ENCODE measurements around the gene RHOXF1.

DNA sequence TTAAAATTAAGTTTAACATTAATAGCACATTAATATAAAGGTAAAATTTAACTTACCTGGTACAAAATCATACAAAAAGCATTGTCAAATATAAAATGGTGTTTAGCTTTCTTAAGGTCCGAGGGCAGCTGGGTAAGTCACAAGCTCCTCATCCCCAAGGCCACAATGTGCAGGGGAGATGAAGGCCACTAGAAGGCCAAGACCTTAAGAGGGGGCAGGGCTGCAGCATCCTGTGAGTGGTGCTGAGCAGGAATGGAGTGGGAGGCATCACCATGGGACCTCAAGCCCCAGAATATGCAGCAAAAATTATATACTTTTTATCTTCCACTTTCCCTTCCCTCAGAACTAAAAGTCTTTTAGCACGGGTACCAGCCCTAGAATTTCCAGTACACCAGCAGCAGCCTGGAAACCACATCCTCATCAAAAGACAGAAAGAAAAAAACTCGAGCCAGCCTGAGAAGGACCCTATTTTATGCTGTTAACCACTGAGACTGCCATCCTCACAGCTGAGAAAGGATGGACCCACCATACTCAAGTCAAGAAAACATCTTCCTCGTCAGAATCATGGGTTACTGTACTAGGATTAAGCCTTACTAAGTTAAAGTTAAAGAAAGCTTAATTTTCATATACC, 29.7 kb upstream of the RHOXF1 start:
- TF ChIP-seq, protein P1, sequence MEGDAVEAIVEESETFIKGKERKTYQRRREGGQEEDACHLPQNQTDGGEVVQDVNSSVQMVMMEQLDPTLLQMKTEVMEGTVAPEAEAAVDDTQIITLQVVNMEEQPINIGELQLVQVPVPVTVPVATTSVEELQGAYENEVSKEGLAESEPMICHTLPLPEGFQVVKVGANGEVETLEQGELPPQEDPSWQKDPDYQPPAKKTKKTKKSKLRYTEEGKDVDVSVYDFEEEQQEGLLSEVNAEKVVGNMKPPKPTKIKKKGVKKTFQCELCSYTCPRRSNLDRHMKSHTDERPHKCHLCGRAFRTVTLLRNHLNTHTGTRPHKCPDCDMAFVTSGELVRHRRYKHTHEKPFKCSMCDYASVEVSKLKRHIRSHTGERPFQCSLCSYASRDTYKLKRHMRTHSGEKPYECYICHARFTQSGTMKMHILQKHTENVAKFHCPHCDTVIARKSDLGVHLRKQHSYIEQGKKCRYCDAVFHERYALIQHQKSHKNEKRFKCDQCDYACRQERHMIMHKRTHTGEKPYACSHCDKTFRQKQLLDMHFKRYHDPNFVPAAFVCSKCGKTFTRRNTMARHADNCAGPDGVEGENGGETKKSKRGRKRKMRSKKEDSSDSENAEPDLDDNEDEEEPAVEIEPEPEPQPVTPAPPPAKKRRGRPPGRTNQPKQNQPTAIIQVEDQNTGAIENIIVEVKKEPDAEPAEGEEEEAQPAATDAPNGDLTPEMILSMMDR (IDR thresholded peaks at IDR 0.05), result no peak
- TF ChIP-seq EZH2 (IDR thresholded peaks at IDR 0.05; ENCODE audit: borderline replicate concordance, insufficient read depth, low read depth, low read length, poor library complexity, severe bottlenecking), result no peak
